AG09309 (cell line): ENCODE results near the gene ZYG11A.
A peak's percentile ranks its signal among the peaks of the same experiment; 100 is the strongest.

ENCODE experiments used
- DNase-seq: peaks from one replicate; pipeline ENCODE4 v3.0.0-alpha.2; 2010; ENCODE audit warnings: low read depth
- H3K4me3 ChIP-seq: 2 replicates; pipeline ENCODE4 v1.5.1; 2011; ENCODE audit warnings: mild to moderate bottlenecking, low read depth, low read length, moderate library complexity; ENCODE audit not compliant: control insufficient read depth
- CTCF ChIP-seq: IDR thresholded peaks from 2 replicates; pipeline ENCODE4 v1.5.1; 2011; ENCODE audit warnings: mild to moderate bottlenecking, low read depth, low read length, inconsistent platforms; ENCODE audit not compliant: insufficient read depth, control insufficient read depth; ENCODE audit errors: missing control alignments

Gene ZYG11A

GRCh38 chr1:52917156-52917555 is 74.6 kb downstream of the ZYG11A start:
- no peak for DNase-seq
- TF ChIP-seq CTCF = no peak
- no peak overlapping the region for H3K4me3 ChIP-seq

GRCh38 chr1:52917581-52917980 is 75.0 kb downstream of the ZYG11A start:
- no peak for DNase-seq
- H3K4me3 ChIP-seq = no peak overlapping the region
- TF ChIP-seq CTCF = no peak

- TF ChIP-seq CTCF = no peak
- H3K4me3 ChIP-seq = no peak overlapping the region
- DNase-seq = no peak
Measured at GRCh38 chr1:52918201-52918600, 75.6 kb downstream of the ZYG11A start.

GRCh38 chr1:52919051-52919722 is 76.6 kb downstream of the ZYG11A start:
- no peak for DNase-seq
- TF ChIP-seq CTCF = no peak
- no peak overlapping the region for H3K4me3 ChIP-seq

GRCh38 chr1:52919723-52920483 is 77.3 kb downstream of the ZYG11A start:
- no peak for TF ChIP-seq CTCF
- no peak overlapping the region for H3K4me3 ChIP-seq
- DNase-seq = no peak

- no peak for DNase-seq
- peak overlapping the region; percentile 44 for H3K4me3 ChIP-seq
- TF ChIP-seq CTCF = no peak
Measured at GRCh38 chr1:52920791-52921291, 78.3 kb downstream of the ZYG11A start.
